GOT3 (cell line): ENCODE data around the gene EAF1.
"Not testable (repeated sequence)": the region's sequence is repeated elsewhere in the genome, so short reads cannot be mapped to it uniquely, and the experiment has no call there.

Experiments
- DNase-seq: peaks from one replicate; lab custom pipeline; 2025; ENCODE audit warnings: mixed read lengths; lab: John Stamatoyannopoulos, UW

Gene EAF1

GRCh38 chr3:15427182-15427880 lies at the start of gene EAF1, which contains the start of gene METTL6:
Gene EAF1 (plus strand): TSS chr3:15427598. CDS start chr3:15427780, 182 bp downstream.
Gene METTL6 (minus strand): TSS chr3:15427544. CDS start chr3:15426511, 1,033 bp downstream.
- peak; percentile 53 for DNase-seq

DNA sequence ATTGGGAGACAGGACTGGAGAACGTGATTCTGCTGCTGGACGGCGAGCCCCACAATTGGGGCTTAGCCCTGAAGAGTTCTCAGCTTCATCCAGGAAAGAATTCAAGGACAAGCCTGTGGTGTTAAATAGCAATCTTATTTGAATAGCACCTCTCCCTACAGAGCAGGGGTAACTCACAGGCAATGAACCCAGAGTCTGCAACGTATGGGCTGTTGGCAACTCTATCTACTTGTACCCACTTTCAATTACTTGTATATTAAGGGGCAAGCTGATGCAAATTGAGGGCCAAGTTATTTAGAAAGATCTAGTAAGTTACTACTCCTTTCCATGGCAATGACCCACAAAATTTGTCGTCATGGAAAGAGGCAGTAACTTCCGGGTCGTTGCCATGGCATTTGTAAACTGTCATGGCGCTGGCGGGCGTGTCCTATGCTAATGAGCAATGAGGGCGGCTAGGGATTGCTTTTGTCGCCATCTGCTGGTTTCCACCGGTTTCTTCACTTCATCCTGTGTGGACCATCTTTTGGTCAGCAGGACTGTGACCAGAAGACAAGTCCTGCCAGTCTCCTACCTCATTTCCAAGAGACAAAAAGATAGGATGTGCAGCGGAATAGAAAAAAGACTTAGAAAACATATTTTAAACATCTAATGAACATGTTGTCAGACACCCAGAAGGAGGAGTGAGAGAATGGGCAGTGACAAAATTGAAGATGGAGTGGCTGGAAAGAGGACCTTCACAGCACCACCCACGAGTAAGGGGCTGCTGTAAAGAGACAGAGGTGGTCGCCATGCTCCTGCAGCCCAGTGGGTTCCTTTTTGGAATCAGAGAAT lies 49.2 kb upstream of the EAF1 start:
- DNase-seq, result peak; percentile 73

DNA sequence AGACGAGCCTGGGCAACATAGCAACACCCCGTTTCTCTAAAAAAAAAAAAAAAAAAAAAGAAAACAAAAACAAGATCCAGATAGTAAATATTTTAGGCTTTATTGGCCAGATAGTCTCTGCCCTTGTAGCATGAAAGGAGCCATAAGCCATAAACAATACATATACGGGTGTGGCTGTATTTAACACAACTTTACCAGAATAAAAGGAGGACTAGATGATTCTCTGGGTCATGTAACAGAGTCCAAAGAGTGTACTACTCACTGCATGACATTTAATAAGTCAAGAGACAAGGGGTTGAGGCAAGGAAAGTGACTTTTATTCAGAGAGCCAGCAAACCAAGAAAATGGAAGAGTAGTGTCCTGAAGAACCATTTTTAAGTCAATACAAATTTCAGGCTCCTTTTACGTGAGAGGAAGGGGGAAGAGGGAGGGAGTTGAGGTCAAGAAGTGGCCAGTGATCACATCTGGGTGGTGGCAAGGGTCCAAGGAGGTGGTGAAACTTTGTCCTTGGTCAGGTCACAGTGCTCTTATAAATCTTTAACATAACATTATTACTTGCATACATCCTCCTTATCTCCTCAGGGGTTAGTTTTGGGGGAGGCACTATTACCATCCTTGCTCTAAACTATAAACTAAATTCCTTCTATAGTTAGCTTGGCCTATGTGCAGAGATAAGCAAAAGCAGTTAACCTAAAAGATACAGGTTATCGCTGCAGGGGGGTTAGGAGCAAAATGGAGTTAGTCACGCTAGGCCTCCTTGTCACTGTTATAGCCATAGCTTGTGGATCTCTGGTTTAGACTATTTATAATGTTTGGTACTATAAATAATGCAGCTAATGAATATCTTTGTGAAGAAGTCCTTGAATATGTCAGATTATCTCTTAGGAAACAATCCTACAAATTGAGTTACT lies 46.2 kb upstream of the EAF1 start:
- DNase-seq, result no peak

DNA sequence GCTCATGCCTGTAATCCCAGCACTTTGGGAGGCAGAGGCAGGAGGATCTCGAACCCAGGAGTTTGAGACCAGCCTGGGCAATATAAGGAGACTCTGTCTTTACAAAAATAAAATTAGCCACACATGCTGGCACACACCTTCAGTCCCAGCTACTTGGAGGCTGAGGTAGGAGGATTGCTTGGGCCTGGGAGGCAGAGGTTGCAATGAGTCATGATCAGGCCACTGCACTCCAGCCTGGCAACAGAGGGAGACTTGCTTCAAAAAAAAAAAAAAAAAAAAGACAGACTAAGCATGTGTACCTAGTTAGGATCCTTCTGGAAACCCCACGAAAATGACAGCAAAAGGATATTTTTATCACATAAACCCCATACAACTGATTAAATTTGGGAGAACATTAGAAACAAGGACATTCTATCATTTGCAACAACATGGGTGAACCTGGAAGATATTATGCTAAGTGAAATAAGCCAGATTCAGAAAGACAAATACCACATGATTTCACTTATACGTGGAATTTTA lies 44.9 kb upstream of the EAF1 start:
- DNase-seq, result no peak

- DNase-seq, result no peak
Observed at GRCh38 chr3:15384510-15385237, 42.7 kb upstream of the EAF1 start.

DNA sequence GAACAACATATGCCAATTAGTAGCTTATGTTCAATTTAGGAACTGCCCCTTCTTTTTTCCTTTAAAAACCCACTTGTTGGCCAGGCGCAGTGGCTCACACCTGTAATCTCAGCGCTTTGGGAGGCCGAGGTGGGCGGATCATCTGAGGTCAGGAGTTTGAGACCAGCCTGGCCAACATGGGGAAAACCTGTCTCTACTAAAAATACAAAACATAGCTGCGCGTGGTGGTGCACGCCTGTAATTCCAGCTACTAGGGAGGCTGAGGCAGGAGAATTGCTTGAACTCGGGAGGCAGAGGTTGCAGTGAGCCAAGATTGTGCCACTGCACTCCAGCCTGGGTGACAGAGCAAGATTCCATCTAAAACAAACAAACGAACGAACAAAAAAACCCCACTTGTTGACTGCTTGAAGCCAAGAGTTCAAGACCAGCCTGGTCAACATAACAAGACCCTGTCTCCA lies 42.1 kb upstream of the EAF1 start:
- not testable (repeated sequence) for DNase-seq

DNA sequence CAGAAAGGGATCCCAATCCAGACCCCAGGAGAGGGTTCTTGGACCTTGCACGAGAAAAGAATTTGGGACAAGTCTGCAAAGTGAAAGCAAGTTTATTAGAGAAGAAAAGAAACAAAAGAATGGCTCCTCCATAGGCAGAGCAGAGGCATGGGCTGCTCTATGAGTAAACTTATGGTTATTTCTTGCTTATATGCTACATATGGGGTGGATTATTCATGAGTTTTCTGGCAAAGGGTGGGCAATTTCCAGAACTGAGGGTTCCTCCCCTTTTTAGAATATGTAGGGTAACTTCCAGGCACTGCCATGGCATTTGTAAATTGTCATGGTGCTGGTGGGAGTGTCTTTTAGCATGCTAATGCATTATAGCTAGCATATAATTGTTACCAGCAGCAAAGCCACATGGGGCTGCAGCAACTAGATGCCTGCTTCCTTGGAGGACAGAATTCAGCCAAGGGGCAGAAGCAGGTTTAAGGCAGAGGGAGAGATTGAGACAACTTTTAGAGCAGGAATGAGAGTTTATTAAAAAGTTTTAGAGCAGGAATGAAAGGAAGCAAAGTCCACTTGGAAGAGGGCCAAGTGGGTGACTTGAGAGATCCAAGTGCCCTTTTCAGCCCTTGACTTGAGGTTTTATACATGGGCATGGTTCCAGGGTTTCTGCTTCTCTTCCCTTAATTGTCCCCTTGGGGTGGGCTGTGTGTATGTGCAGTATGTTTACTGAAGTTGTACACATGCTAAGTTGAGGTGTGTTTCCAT lies 41.3 kb upstream of the EAF1 start:
- DNase-seq, result no peak

GRCh38 chr3:15386654-15386955 lies 40.8 kb upstream of the EAF1 start:
- not testable (repeated sequence) for DNase-seq

- DNase-seq, result no peak
Observed at GRCh38 chr3:15387171-15387581, 40.2 kb upstream of the EAF1 start.

- DNase-seq, result no peak
Observed at GRCh38 chr3:15387735-15388134, 39.7 kb upstream of the EAF1 start.

GRCh38 chr3:15388335-15388734 lies 39.1 kb upstream of the EAF1 start:
- DNase-seq, result not testable (repeated sequence)

- DNase-seq, result no peak
Observed at GRCh38 chr3:15390460-15390859, 36.9 kb upstream of the EAF1 start.

GRCh38 chr3:15391007-15391406 lies 36.4 kb upstream of the EAF1 start:
- DNase-seq, result no peak

- not testable (repeated sequence) for DNase-seq
Observed at GRCh38 chr3:15393252-15393651, 34.1 kb upstream of the EAF1 start.

GRCh38 chr3:15398731-15399133 lies 28.7 kb upstream of the EAF1 start:
- not testable (repeated sequence) for DNase-seq

DNA sequence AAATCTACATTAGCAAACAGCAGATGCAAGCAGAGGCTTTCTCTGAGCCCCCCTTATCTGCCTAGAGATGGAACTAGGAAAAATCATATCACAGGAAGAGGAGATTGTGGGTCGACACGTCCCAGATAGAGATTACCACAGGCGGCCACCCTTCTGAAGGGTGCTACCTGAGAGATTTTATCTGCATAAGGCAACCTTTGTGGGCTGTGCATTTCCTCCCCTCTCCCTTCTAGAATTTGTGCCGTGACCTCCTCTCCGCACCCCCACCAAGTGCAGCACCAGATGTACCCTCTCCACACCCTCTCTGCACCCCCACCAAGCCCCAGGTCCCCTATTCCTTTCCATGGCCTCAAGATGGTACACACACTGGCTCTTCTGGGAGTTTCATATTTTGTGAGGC lies 27.4 kb upstream of the EAF1 start:
- no peak for DNase-seq

- DNase-seq, result no peak
Observed at GRCh38 chr3:15401936-15402335, 25.5 kb upstream of the EAF1 start.

- DNase-seq, result no peak
Observed at GRCh38 chr3:15403495-15403894, 23.9 kb upstream of the EAF1 start.

- no peak for DNase-seq
Observed at GRCh38 chr3:15403965-15404364, 23.4 kb upstream of the EAF1 start.

- DNase-seq, result no peak
Observed at GRCh38 chr3:15404767-15405166, 22.6 kb upstream of the EAF1 start.
